ENCODE results near the gene CLRN3.

Gene CLRN3

DNA sequence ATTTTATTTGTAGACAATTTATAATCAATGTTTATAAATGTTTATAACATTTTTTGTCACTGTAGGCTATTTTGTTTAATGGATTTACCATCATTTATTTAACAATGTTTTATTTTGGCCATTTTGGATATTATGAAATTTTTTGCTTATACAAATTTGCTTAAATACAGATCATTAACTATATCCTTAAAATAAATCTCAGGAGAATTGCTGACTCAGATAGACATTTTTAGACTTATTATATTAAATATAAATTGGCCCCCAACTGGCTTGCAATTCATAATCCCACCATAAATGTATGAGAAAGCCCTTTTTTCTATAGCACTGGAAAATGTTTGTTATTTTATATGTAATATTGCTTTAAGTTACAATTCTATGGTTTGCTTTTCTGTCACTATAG is 3.8 kb upstream of the CLRN3 start:
- no peak for DNase-seq

DNA sequence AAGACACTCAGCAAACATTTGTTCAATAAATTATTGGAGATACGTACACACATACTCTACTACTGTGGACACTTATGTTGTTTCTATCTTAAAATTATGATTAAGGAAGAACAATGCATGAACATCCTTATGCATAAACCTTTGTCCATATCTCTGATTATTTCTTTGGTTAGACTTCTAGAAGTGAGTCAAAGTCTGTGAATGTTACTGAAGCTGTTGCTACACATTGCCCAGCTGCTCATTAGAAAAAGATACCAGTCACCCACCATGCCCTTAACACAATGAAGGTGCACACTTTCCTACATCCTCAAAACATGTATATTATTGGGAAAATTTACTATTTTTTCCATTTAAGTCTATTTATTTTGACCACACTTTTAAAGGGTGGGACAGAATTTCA is 1.4 kb upstream of the CLRN3 start:
- DNase-seq: no peak

DNA sequence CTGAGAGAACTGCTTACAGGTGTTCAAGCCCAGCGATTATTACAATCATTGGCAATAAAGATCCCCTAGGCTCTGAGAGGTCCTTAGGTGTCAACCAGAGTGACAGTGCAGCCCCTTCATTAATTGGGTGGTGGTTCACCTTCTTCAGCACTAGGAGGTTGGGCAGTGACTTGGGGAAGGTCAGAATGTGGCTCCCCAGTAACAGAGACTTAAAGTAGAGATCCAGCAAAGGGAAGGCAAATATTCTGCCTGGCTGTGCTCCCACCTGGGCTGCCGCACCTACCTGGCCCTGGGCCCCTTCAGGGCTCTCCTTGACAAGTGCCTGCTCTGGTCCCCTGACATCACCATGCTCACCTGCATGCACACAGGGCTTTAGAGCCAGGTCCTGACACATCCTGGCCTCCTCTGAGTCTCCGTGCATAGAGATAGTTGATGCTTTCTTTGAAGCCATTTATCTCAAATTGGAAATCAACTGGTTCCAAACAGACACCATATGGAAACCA is 1.9 kb downstream of the CLRN3 start:
- no peak for DNase-seq

DNA sequence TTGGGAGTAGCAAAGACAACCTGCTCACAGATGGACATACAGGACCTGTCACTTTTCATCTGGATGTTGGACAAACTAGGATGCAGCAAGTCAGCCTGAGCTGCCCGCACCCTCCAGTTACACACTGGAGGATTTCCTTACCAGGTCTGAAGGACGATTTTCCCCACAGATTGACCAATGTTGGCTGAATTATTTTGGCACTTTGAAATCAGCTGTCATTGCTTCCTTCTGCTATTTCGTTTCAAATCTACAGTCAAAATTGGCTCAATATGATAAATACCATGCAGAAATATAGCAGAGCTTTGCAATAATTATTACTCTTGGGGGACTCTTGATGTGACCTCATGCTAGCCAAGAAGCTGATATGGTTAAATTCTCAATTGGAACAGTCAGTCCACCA is 2.5 kb downstream of the CLRN3 start:
- DNase-seq: no peak

DNA sequence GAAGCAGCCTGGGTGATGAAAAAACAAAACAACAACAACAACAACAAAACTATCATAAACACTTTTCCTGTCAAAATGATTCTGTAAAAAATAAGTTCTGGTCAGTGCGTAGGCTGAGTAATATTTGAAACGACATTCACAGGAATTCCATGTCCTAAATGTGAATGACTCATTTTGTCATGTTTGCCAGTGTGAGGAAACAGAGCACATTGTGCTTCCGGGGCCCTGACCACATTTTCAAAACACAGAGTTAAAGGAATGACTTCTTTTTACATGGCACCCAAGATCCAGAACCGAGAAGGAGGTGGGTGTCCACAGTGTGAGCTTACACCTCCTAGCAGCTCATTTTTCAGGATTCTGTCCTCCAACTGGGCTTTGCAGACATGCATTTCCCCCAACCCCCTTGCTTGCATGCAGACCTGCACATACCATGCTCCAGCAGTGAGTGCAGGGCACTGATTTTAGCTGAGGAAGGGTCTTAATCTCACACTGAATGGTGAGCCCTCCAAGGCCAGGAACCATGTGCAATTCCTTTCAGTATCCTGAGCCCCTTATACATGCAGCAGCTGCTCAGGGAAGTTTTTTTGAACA is 3.0 kb downstream of the CLRN3 start:
- no peak for DNase-seq

DNA sequence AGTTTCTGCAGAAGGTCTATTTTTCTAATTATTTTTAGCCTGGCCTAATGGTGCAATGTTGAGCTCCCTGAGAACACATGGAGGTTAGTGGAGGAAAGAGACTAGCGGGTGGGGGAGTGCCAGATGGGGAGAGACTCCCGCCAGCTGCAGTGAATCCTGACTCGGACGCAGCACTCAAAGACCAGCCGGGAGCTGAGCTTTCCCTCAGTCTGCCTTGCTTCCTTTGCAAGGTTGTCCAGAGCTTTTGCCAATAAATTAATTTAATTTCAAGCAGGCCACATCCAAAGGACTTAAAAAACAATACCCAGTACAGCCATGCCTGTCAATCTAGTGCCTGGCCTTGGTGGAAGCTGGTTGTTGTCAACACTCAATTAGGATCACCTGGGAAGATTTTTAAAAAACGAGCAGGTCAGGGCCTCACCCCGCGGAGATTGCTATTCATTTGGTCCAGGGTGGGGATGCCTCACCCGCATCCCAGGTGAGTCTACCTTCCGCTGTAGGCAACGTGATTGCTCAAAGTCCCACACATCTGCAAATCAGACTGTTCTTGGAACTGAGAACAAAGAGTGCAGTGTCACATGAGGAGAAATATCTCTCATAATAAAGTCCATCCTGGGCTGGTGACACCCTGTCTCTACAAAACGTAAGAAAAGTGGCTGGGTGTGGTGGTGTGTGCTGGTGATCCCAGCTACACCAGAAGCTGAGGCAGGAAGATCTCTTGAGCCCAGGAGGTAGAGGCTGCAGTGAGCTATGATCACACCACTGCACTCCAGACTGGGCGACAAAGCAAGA is 4.0 kb downstream of the CLRN3 start:
- DNase-seq: no peak

DNA sequence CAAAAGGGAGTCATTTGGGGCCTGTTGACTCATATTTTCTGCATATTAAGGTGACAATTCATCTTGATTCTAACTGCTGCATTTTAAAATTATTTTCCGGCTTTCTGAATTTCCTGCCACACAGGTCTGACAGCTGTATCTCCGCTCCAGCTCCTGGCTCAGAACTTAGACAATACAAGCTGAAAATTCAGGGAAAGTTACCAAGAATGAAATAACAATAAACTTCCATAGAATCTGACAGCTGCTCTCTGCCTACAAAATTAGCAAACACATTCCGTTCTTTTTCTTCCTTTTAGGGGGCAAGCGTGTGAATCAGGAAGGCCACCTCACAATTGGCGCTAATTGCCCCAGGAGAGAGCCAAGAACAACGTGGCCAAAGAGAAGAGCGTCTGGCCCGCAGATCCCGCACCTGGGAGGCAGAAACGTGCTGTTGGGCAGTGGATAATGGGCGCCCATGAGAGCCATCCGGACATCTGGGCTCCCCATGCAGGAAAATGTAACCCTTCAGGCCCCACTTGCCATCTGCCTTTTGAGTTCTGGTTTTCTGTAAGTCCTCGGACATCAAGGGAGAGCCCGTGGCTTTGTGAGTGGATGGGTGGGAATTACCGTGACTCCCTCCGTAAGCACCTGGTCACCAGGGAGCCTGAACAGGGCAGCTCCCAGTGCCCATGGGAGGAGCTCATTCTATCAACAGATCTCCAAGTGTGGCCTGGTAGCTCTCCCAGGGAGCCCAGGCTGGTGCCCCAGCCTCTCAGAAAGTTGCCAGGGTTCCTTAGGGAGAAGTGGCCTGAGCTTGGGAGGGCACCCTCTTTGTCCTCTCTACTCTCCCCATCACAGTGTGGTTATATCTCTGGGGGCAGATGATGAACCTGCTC is 5.0 kb downstream of the CLRN3 start:
- DNase-seq: no peak

DNA sequence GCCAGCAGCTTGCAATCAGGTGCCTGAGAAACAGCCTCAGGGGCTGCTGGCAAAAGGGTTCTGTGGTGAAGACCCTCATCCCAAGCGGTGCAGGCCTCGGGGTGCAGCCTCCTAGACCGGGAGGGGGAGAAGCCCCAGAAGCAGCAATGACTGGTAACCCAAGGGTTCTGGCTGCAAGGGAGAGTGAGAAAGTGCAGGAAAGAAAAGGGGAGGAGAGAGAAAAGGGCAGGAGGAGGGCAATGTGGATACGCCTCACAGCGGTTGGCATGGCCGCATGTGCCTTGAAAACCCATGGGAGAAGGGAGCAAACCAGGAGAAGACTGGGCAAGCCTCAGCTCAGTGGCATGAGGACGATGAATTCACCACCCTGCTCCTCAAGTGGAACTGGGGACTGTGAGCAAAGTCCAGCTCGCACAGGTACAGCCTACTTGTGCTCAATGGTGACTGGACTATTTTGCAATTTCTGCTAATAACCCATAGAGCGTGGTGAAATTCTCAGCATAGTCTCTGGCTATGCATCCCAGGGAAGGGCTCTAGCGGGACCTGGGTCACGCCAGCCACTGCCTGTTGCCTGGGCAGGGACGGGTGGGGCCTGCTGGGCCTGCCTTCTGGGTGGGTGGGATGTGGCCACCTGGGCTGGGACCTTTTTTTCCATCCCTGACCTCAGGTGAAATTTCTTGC is 6.2 kb downstream of the CLRN3 start:
- no peak for DNase-seq

DNA sequence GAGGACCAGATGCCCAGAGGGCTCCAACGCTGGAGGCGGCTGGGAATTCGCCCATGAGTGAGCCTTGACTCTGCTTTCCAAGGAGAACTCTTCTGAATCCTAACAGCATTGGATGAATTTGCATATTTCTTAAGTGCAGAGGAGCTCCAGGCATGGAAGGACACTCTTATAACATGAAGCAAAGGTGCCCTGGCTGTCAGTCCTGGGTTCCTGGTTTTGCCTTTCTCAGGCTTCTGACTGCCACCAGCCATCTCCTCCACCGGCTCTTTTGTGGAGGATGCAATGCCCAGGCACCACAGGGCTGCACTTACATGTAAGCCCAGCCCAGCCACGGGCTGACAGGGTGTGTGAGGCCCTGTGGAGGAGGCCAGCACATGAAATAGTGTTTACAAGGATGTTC is 8.2 kb downstream of the CLRN3 start:
- DNase-seq: no peak

DNA sequence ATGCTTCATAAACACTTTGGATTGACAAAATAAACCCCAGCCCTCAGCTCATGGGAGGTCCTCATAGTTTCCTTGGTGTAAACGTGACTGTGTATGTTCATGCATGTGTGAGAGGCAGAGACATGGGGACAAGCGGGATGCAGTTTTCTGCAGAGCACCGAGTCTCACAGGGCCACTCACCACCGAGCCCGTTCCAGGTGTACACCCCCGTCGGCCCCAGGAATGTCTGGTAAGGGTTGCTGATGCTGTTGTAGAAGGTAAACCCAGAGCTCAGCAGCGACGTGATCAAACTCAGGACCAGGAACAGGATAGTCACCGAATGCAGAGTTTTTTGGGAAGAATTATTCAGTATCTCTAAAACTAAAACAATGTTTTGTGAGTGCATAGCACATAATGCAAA is 9.2 kb downstream of the CLRN3 start:
- no peak for DNase-seq

DNA sequence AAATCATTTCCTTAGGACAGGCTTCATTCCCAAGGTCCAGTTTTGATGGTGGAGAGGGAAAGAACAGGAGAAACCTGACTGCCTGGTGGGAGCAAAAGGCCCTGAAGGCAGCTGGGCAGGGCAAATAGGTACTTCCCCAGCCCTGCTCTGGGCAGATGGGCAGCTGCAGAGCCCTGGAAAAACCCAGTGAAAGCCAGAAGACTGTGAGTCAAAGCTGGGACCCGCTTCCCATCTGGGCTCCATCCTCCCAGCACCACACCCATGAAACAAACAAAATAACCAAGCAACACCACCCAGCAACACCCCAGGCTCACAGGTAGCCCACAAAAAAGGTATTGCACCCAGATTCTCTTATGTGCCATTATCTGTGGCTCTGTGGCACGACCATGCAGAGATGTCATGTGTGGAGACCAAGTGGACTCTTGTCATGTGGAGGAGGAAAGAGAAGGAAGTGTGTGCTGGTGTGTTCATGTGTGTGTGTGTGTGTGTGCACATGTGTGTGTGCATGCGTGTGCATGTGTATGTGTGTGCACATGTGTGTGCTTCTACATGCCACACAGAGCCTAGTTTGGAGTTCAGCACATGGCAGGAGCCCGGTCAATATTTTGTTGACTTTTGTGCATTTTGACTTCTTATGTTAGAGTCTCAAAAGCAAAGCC is 9.8 kb downstream of the CLRN3 start:
- DNase-seq: no peak

DNA sequence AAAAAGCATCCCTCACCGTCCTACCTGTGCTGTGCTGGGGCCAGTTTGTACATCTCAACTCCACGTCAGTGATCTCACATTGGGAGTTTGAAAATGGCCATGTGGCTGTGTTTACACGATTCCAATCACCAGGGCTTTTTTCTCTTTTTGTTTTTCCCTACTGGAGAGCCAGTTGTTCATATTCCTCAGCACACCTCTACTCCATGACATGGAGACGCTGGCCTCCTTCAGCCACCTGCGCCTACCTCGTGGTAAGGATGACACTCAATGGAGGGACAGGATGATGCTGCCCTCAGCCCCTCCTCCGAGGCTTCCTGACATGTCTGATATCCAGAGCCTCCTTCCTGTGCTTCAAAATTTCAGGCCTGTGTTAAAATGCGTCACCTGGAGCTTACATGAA is 10.3 kb downstream of the CLRN3 start:
- DNase-seq: no peak

DNA sequence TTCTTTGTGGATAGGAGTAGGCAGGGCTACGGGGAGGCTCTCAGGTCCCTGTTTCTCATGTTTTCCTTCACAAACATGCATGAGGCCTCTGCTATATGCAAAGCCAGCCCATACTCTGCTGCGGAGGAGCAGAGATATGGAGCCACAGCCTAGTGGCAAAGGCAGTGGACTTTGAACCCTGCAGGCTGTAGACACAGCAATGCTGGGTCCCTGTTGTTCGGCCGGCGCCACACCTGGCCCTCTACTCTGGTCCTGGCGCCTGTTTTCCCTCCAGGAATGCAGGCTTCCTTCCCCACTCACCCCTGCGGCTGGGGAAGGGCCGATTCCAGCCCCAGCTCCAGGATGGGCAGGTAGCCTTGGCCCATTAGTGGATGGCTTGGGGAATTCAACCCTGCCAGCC is 11.5 kb downstream of the CLRN3 start:
- no peak for DNase-seq

DNA sequence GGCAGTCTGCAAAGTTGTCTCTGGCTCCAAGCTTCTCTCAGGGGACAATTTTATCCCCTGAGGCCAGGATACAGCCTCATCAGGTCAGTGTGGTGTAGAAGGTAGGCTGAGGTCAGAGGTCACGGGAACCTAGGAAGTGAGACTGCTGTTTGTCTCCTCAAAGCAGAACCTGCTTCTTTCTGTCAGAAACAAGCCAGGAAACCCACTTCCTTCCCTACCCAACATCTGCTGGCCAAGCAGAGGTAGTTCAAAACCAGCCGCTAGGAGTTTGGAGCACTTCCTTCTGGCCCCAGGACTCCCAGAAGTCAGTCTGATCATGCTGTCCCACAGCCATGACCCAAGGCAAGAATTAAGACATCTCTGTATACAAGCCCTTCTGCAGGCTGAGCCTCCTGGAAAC is 12.2 kb downstream of the CLRN3 start:
- peak in 1 of 2 donors; percentile 15 for DNase-seq

DNA sequence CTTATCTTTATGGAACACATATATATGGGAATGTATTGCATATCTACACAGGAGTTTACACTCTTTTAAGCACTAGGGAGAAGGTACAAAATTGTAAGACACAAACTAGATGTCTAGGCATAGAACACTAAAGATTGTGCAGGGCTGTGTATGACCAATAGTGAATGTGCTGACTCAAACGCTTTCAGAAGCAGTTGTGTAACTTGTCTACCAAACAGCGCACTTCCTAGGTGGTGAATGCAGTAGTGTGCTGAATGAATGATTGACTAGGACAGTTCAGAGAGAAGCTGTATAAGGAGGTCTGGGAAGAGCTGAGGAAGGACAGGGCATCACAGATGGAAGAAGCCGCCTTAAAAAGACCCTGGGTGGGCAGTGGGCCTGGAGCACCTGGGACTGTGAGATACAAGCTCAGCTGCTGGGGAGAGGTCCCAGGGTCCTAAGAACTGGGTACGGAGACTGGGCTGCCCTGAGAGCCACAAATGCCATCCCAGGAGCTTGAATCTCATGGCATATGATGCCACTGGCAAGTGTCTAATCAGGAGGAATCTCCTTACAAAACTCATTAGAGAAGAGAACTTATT is 14.2 kb downstream of the CLRN3 start:
- DNase-seq: no peak

DNA sequence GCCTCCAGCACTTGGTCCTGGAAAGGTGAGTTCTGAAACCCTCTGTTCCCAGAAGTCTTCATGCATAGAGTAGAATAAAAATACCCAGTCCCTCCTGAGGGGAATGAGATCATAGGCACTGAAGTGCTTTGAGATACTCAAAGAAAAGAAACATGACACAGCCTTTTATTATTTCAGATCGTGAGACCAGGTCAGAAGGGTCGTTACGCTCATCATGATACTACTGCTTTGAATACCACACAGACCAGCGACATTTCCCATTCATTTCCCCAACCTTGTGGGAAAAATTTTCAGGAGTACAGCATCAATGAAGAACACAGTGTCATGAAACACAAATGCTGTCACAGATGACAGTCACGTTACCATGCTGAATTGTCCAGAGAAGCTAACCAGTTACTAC is 15.0 kb downstream of the CLRN3 start:
- no peak for DNase-seq

DNA sequence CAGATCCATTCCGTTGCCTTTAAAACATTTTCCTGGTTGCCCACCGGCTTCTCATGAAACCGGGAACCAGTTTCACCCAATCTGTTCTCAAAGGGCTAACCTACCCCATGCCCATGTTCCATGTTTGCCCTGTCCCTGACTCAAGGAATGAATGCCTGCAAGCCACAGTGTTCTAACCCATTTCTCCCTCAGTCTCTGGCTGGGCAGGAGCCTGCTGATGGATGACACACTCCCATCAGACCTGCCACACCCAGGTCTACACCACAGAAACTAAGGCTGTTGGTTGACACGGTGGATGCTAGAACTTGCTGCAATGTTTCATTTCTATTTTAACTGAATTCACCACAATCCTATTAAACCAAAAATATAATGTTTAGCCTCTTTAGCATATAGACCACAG is 15.6 kb downstream of the CLRN3 start:
- DNase-seq: no peak

DNA sequence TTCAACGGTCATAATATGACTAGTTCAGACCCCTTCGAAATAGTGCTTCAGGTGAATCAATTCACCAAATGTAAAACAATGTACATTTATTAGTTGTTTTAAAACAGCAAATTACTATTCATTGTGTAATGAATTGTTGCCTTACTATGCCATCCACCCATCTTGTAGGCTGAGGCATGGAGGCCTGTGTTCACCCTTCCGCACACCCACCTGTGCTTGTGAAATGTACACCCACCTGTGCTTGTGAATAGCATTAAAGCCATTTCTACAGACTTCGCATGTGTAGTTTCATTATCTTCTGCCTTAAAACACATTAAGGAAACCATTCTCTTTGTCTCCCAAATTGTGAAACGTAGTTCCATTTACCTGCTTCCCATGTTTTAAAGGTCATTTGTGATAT is 16.8 kb downstream of the CLRN3 start:
- DNase-seq: no peak

DNA sequence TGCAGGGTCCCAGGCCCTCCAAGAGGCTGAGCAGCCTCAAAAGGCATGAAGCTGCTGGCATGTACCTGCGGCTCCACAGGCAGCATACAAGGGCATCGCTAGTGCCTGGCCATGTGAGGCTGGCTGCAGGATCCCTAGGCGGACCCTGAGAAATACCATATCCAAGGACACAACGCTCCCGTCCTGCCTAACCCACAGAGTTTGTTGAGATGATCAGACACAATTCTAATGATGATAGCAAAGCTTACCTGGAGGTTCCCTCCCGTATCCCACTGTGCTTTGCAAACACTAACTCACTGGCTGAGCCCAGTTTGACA is 17.3 kb downstream of the CLRN3 start:
- DNase-seq: no peak

DNA sequence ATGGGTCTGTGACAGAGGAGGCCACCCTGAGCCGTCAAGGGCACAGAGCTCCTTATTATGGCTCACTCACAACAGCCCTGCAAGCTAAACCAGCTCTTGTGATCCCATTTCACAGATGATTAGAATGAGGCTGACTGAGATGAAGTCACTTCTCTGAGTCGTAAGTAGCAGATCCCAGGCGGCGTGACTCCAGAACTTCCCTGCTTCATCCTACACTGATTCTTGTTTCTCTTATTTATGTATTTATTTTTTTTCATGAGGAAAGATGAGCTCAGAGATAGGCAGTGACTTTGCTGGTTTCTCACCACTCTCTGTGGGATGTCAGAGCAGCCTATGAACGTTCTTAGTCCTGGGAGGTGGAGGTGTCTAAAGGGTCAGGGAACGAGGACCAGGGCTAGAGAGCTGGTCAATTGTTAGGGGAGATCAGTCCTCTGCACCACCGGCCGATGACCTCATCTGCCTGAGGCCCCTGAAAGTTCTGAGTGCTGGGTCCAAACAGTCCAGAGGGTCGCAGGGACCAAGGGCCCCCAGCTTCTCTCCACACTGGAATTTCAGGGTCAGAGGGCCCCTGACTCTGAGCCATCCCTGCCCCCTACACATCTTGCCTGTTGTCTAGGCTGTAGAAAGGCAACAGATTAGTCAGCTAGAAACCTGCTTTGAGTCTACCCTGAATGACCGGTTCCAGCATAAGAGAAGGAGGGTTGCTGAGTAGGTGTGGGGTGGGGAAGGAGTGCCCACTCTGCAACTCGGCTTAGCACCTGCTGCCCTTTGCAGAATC is 17.9 kb downstream of the CLRN3 start:
- DNase-seq: no peak

DNA sequence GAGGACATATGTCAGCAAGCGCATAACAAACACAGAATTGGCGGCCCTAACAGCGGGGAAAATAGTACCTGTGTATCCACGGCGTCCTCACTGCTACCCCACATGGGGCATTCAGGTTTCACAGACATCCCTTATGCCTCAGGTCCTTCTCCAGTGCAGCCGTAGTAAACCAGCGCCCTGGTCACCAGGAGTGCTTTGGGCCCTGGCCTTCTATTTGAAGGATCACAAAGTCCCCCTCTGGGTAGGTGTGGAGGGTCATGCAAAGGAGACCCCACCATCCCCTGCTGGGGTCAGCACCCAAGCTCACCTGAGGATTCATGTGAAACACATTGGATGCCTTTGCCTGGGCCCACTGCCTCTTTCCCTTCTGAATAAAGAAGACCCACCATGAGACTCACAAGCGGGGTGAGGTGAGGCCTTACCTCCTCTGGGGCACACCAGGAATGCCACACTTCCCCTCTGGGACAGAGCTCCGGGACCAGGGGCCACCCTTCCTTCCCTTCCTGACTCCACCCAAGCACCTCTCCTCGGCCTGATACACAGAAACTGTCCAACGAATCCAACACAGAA is 18.8 kb downstream of the CLRN3 start:
- DNase-seq: no peak

Measured in bone marrow (tissue), 2 donors.